Thyroid gland (tissue), 4 donors: ENCODE measurements around the gene HELT. TPM values are rescaled to one million over a fixed set of nuclear protein-coding genes. Genes with fewer than 3 reads are reported as not detected.
"Not testable (repeated sequence)": the region's sequence is repeated elsewhere in the genome, so short reads cannot be mapped to it uniquely, and the experiment has no call there.

Experiments
- DNase-seq, 2 donors: peaks; one replicate each; pipeline ENCODE4 v3.0.0-alpha.2; 2019
- H3K27ac ChIP-seq, 3 donors: fragments of 200-600 bp; sonication (generic); 1 replicate in 2 of 3; 2 replicates in 1 of 3; pipeline ENCODE4 v1.5.1; 2016 to 2019; ENCODE audit warnings: mild to moderate bottlenecking in 1 of 3, moderate library complexity in 1 of 3
- H3K27me3 ChIP-seq: fragments of 200-600 bp; sonication (generic); one replicate; pipeline ENCODE4 v1.5.1; 2019
- H3K36me3 ChIP-seq, 2 donors: fragments of 200-600 bp; sonication (generic); one replicate each; pipeline ENCODE4 v1.5.1; 2016 to 2019
- H3K4me1 ChIP-seq, 2 donors: fragments of 200-600 bp; sonication (generic); one replicate each; pipeline ENCODE4 v1.5.1; 2017 to 2019
- H3K4me3 ChIP-seq, 3 donors: fragments of 200-600 bp; sonication (generic); replicated peaks in 1 of 3; 1 replicate in 2 of 3; 2 replicates in 1 of 3; pipeline ENCODE4 v1.5.1; 2016; ENCODE audit warnings: mild to moderate bottlenecking in 1 of 3
- H3K9me3 ChIP-seq: fragments of 200-600 bp; sonication (generic); one replicate; pipeline ENCODE4 v1.5.1; 2017
- POLR2A ChIP-seq, 2 donors: fragments of 450-650 bp; IDR thresholded peaks; one replicate each; pipeline ENCODE4 v1.6.1; 2017; ENCODE audit warnings: antibody characterized with exemption in 2 of 2, mild to moderate bottlenecking in 2 of 2, moderate library complexity in 1 of 2
- WGBS, 2 donors: methylation state at CpG; one replicate each; pipeline ENCODE4 v1.1.5; 2017; 5-methylcytosine and 5-hydroxymethylcytosine counted together
- intact Hi-C: fragments of 100-400 bp; cut with DNase I; formaldehyde crosslinking; loops from one replicate; pipeline ENCODE4 v1.15.1; 2023
- total RNA-seq, 4 donors: library from RNA; depleted of rRNA; stranded (reverse); fragments of >200 nt; gene quantifications; one replicate each; pipeline ENCODE4 v1.2.3, GENCODE V29; 2016
- TF ChIP-seq, protein P1 (sequence below), 6 experiments: fragments of 200-600 bp in 3 of 6; fragments of 450-650 bp in 3 of 6; sonication (generic) in 3 of 6; IDR thresholded peaks; one replicate each; pipeline ENCODE4 v1.5.1; 2016 to 2019; ENCODE audit warnings: antibody characterized with exemption in 6 of 6, mild to moderate bottlenecking in 2 of 6, inconsistent platforms in 1 of 6, moderate library complexity in 1 of 6

The HELT gene
- total RNA-seq, 4 donors from 2014 or later = not detected

DNA sequence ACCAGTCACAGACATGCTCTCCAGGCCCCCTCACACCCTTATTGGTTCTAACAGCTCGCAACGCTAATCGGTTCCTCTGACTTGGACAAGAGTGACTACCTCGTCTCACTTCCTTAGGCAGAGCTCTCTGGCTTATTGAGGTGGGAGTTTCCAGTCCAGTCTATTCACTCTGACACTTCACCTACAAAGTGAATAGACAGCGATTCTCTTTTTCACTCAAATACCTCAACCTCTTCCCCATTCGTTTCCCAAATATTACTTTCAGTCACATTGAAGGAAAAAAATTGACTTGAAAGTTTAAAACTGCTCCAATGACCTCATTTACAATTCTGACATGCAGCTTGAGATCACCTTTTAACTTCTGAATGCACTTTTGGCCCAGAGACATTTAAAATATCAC lies 17.7 kb downstream of the HELT start:
- DNase-seq = no peak
- no peak overlapping the region for H3K27ac ChIP-seq
- TF ChIP-seq POLR2A (IDR thresholded peaks at IDR 0.05) = no peak
- TF ChIP-seq, protein P1, sequence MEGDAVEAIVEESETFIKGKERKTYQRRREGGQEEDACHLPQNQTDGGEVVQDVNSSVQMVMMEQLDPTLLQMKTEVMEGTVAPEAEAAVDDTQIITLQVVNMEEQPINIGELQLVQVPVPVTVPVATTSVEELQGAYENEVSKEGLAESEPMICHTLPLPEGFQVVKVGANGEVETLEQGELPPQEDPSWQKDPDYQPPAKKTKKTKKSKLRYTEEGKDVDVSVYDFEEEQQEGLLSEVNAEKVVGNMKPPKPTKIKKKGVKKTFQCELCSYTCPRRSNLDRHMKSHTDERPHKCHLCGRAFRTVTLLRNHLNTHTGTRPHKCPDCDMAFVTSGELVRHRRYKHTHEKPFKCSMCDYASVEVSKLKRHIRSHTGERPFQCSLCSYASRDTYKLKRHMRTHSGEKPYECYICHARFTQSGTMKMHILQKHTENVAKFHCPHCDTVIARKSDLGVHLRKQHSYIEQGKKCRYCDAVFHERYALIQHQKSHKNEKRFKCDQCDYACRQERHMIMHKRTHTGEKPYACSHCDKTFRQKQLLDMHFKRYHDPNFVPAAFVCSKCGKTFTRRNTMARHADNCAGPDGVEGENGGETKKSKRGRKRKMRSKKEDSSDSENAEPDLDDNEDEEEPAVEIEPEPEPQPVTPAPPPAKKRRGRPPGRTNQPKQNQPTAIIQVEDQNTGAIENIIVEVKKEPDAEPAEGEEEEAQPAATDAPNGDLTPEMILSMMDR (IDR thresholded peaks at IDR 0.05) = no peak
- H3K4me1 ChIP-seq = peaks cover 0 to 5% of the 10 kb centered on the region in 2 donors
- H3K4me3 ChIP-seq = no peak overlapping the region
- H3K27me3 ChIP-seq = no peaks in the 10 kb centered on the region
- no peaks in the 10 kb centered on the region for H3K36me3 ChIP-seq
- no peaks in the 10 kb centered on the region for H3K9me3 ChIP-seq
- WGBS, 2 donors = 90 to 91% methylated on average over 6 of the region's 6 CpGs
- intact Hi-C loops = no loop called here

DNA sequence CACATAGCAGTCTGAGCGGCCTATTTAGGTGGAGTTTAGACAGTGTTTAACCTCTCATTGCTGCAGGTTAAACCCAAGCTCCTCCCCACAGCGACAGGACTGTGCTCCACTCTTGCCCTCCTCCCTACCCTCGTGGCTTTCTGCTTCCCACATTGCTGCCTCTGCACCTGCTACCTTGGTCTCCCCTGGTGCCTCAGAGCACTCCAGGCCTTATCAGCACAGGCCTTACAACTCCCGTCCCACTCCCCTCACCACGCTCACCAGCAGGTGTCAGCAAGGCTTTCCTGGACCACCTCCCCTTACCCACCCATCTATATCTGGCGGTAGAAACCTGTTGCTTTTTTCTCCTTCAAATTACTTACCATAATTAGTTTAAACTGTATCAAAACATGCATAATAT lies 18.6 kb downstream of the HELT start:
- Histone ChIP-seq H3K4me3 (no peak overlapping the region), H3K27ac (no peak overlapping the region), H3K4me1 (peaks cover 0 to 5% of the 10 kb centered on the region in 2 donors), H3K9me3 (no peaks in the 10 kb centered on the region), H3K36me3 (no peaks in the 10 kb centered on the region), H3K27me3 (no peaks in the 10 kb centered on the region)
- DNase-seq = no peak
- TF ChIP-seq POLR2A (IDR thresholded peaks at IDR 0.05) = no peak
- TF ChIP-seq, protein P1 (IDR thresholded peaks at IDR 0.05) = no peak
- 83 to 88% methylated on average over 6 of the region's 6 CpGs for WGBS, 2 donors
- intact Hi-C loops = no loop called here

DNA sequence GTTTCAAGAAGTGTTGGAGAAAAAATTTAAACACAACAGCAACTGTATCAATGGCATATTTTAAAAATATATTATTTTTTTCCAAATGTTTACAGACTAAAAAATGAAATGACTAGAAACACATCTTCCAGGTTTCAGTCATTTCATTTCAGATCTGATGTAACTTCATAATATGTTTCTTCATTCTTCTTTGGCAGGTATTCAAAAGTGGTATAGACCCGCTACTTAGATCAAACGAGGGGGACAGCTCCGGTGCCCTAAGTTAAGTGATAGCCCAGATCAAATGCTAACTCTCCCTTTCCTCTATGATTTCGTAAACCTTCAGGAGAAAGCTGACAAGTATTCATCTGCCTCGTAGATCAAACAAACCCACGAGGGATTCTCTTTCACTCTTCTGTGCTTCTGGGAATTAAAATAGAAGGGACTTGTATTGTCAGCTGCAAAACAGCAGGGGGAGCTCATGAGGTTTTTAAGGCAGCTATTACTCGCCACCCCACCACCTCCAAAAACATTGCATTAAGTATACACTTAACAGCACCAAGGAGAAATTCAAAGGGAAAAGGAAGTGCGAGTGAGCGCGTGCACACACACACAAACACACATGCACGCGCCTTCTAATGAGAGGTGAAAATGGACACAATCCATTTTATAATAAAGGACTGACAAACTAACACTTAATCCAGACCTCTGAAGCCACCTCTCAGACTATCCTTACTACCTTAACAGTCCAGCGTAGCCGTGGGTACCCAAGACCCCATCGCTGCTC lies 21.4 kb downstream of the HELT start:
- H3K36me3 ChIP-seq = no peaks in the 10 kb centered on the region
- H3K9me3 ChIP-seq = no peaks in the 10 kb centered on the region
- no peak for TF ChIP-seq POLR2A (IDR thresholded peaks at IDR 0.05)
- TF ChIP-seq, protein P1 (IDR thresholded peaks at IDR 0.05) = peak; percentile 55 to 91 (median 84)
- WGBS, 2 donors = 14 to 16% methylated on average over 15 of the region's 15 CpGs
- intact Hi-C loops = loop anchor here (5.0 to 10.0 kb wide), 2 partner anchors 63 to 95 kb away; no protein-coding TSS in a partner anchor
- peak; percentile 50 to 56 for DNase-seq
- H3K27me3 ChIP-seq = no peaks in the 10 kb centered on the region
- H3K4me1 ChIP-seq = peaks cover 0 to 5% of the 10 kb centered on the region in 2 donors
- no peak overlapping the region for H3K27ac ChIP-seq
- H3K4me3 ChIP-seq = no peak overlapping the region

DNA sequence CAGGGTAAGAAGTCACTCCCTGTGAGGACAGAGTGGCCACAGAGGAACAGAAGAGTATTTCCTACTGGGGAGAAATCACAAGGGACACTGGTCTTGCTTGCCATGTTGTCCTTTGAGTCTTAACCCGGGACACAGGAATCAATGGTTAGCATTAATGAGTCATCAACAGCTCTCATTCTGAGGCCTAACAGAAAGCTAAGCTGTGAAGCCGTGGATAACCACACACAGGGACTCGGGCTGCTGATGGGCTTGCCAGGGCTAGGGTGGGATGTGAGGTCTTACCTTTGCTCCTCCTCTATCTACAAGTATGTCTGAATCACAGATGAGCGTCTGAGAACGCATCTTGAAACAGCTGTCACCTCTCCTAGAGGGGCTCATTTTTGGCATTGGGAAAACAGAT lies 22.2 kb downstream of the HELT start:
- intact Hi-C loops = loop anchor here (5.0 to 10.0 kb wide), 2 partner anchors 62 to 94 kb away; no protein-coding TSS in a partner anchor
- DNase-seq = no peak
- H3K27me3 ChIP-seq = no peaks in the 10 kb centered on the region
- peaks cover 0 to 5% of the 10 kb centered on the region in 2 donors for H3K4me1 ChIP-seq
- TF ChIP-seq, protein P1 (IDR thresholded peaks at IDR 0.05) = no peak
- no peak for TF ChIP-seq POLR2A (IDR thresholded peaks at IDR 0.05)
- H3K27ac ChIP-seq = no peak overlapping the region
- H3K9me3 ChIP-seq = no peaks in the 10 kb centered on the region
- no peaks in the 10 kb centered on the region for H3K36me3 ChIP-seq
- no peak overlapping the region for H3K4me3 ChIP-seq
- 85 to 86% methylated on average over 5 of the region's 5 CpGs for WGBS, 2 donors

DNA sequence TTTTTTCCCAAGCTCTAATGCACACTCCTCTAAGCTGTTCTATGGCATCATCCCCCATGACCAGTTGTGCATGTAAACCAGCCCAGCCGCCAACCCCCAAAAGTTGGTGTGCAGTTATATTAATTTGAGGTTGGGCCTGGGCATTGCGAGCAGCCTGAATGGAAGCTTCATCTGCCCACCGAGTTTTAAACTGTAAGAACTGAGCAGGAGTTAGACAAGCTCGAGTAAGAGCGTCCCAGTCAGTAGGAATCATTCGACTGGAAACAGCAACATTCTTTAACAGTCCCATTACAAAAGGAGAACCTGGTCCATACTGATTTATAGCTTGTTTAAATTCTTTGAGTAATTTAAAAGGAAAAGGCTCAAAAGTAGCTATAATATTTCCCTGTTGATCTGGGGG lies 32.0 kb downstream of the HELT start:
- H3K9me3 ChIP-seq, intact Hi-C loops, H3K4me3 ChIP-seq, H3K27ac ChIP-seq, H3K36me3 ChIP-seq, H3K27me3 ChIP-seq, H3K4me1 ChIP-seq, DNase-seq: not testable (repeated sequence)
- WGBS, 2 donors = 45 to 53% methylated on average over 6 of the region's 6 CpGs

DNA sequence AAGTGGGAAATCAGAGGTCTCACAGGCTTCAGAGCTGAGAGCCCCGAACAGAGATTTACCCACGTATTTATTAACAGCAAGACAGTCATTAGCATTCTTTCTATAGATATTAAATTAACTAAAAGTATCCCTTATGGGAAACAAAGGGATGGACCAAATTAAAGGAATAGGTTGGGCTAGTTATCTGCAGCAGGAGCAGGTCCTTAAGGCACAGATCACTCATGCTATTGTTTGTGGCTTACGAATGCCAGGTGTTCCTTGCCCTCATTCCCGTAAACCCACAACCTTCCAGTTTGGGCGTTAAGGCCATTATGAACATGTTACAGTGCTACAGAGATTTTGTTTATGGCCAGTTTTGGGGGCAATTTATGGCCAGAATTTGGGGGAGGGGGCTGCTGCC lies 33.0 kb downstream of the HELT start:
- WGBS, 2 donors = 95 to 99% methylated on average over 5 of the region's 5 CpGs
- DNase-seq, H3K36me3 ChIP-seq, H3K4me1 ChIP-seq, H3K27ac ChIP-seq, intact Hi-C loops, H3K27me3 ChIP-seq, H3K9me3 ChIP-seq, H3K4me3 ChIP-seq: not testable (repeated sequence)
